HepG2 (cell line): ENCODE measurements around the gene IDH3G. TPM values are rescaled to one million over a fixed set of nuclear protein-coding genes. Genes with fewer than 3 reads are reported as not detected.

Source experiments
- CHCHD3 ChIP-seq: sonication (generic); formaldehyde crosslinking; IDR thresholded peaks from 2 replicates; pipeline ENCODE4 v1.8.0; 2022; ENCODE audit warnings: mild to moderate bottlenecking, missing genetic modification reagents, moderate library complexity
- KLF12 ChIP-seq: sonication (generic); formaldehyde crosslinking; IDR thresholded peaks from 2 replicates; pipeline ENCODE4 v1.4.0; 2020; ENCODE audit warnings: missing genetic modification reagents, borderline replicate concordance
- MEIS1 ChIP-seq: sonication (generic); formaldehyde crosslinking; IDR thresholded peaks from 2 replicates; pipeline ENCODE4 v1.9.0; 2021; ENCODE audit warnings: mild to moderate bottlenecking, missing genetic modification reagents, moderate library complexity, borderline replicate concordance
- NR3C1 ChIP-seq: sonication (generic); formaldehyde crosslinking; IDR thresholded peaks from 2 replicates; pipeline ENCODE4 v1.4.0; 2020; ENCODE audit warnings: missing genetic modification reagents
- RCOR2 ChIP-seq: IDR thresholded peaks from 2 replicates; pipeline ENCODE4 v1.6.1; 2016; ENCODE audit warnings: missing biosample characterization, missing genetic modification reagents
- SIN3B ChIP-seq: fragments of 150-350 bp; IDR thresholded peaks from 2 replicates; pipeline ENCODE4 v1.6.1; 2014; ENCODE audit warnings: low read length
- ZNF264 ChIP-seq: sonication (generic); formaldehyde crosslinking; IDR thresholded peaks from 2 replicates; pipeline ENCODE4 v1.4.0; 2020; ENCODE audit warnings: missing genetic modification reagents
- polyA plus RNA-seq, 8 experiments: library from polyadenylated mRNA; depleted of rRNA in 3 of 8; stranded (reverse) in 7 of 8; unstranded in 1 of 8; fragments of >200 nt; fragmentation: Illumina TruSeq in 4 of 8; extraction: Trizol in 4 of 8; gene quantifications; 2 replicates each; pipeline versions ENCODE4 v1.2.1 to v1.2.3, GENCODE V29; 2011 to 2016; ENCODE audit warnings: low read depth in 4 of 8, missing spikeins in 1 of 8, mixed read lengths in 1 of 8; ENCODE audit not compliant: insufficient read depth in 1 of 8
- total RNA-seq, 5 experiments: library from RNA; depleted of rRNA; stranded (reverse); fragments of >200 nt; fragmentation: Illumina TruSeq; extraction: Trizol; gene quantifications; 2 replicates each; pipeline ENCODE4 v1.2.3, GENCODE V29; 2016; ENCODE audit warnings: low read depth in 1 of 5
- TF ChIP-seq, protein P1 (sequence below): sonication (generic); formaldehyde crosslinking; IDR thresholded peaks from 2 replicates; pipeline ENCODE4 v1.4.0; 2020; ENCODE audit warnings: missing genetic modification reagents, borderline replicate concordance
- TF ChIP-seq, protein P2 (sequence below): sonication (generic); formaldehyde crosslinking; IDR thresholded peaks from 2 replicates; pipeline ENCODE4 v1.4.0; 2020; ENCODE audit warnings: mild to moderate bottlenecking, missing genetic modification reagents
- TF ChIP-seq, protein P3 (sequence below): sonication (generic); formaldehyde crosslinking; IDR thresholded peaks from 2 replicates; pipeline ENCODE4 v1.9.0; 2022; ENCODE audit warnings: low read depth, missing genetic modification reagents
- TF ChIP-seq, protein P4 (sequence below), 2 experiments: IDR thresholded peaks; 2 replicates each; pipeline ENCODE4 v1.6.1; 2011 to 2012; ENCODE audit warnings: low read length in 2 of 2, borderline replicate concordance in 1 of 2, low read depth in 1 of 2, mild to moderate bottlenecking in 1 of 2, moderate library complexity in 1 of 2
- TF ChIP-seq, protein P5 (sequence below): IDR thresholded peaks from 2 replicates; pipeline ENCODE4 v1.6.1; 2012; ENCODE audit warnings: inconsistent platforms
- TF ChIP-seq, protein P6 (sequence below): sonication (generic); formaldehyde crosslinking; IDR thresholded peaks from 2 replicates; pipeline ENCODE4 v1.5.1; 2020; ENCODE audit warnings: missing genetic modification reagents, mild to moderate bottlenecking, borderline replicate concordance
- TF ChIP-seq, protein P7 (sequence below): sonication (generic); formaldehyde crosslinking; IDR thresholded peaks from 2 replicates; pipeline ENCODE4 v1.4.0; 2020; ENCODE audit warnings: mild to moderate bottlenecking, missing genetic modification reagents
- TF ChIP-seq, protein P8 (sequence below): sonication (generic); formaldehyde crosslinking; IDR thresholded peaks from 2 replicates; pipeline ENCODE4 v1.5.0; 2020; ENCODE audit warnings: missing genetic modification reagents, mild to moderate bottlenecking, borderline replicate concordance

IDH3G gene
- total and polyA plus RNA-seq, 2 of the 13 experiments (the other 11 are each of a cell fraction or from before 2014, with no cell fraction given), result 18.7 to 35.5 TPM

DNA sequence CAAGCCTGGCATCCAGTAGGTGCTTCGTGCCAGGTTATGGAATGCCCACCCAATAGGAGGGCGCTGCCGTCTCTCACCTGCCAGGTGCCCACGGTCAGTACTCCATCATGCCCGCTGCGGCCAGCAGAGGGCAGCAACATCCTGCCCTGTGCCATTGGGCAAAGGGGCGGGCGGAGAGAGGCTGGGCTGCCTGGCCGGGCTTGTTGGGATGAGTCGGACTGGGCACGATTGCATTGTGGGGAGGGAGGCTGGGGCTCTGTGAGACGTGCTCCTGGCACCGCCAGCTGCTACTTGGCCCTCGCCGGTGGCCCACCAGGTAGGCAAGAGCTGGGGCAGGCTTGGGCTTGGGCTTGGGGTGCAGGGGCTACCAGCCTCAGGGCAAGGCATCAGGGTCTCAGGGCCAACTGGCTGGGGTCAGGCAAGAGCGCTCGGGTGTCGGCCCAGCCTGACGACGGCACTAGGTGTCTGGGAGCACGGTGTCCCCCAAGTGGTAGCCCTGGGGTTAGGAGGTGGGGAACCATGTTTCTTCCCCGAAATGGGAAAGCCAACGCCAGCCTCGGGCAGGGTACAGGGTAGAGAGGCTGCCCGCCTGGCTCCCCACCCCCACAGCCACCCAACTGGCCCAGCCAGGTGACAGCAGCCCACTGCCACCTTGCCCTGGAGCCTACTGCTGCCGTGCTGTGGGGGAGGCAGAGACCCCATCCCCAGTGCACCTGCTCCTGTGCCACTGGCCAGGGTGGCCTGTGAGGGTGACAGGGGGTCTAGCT, 30.0 kb downstream of the IDH3G start, which contains the start of gene PLXNB3 (continued):
- TF ChIP-seq, protein P1, sequence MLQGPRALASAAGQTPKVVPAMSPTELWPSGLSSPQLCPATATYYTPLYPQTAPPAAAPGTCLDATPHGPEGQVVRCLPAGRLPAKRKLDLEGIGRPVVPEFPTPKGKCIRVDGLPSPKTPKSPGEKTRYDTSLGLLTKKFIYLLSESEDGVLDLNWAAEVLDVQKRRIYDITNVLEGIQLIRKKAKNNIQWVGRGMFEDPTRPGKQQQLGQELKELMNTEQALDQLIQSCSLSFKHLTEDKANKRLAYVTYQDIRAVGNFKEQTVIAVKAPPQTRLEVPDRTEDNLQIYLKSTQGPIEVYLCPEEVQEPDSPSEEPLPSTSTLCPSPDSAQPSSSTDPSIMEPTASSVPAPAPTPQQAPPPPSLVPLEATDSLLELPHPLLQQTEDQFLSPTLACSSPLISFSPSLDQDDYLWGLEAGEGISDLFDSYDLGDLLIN (CRISPR knock-in tag), result no peak
- TF ChIP-seq CHCHD3 (CRISPR knock-in tag), result no peak
- TF ChIP-seq, protein P2, sequence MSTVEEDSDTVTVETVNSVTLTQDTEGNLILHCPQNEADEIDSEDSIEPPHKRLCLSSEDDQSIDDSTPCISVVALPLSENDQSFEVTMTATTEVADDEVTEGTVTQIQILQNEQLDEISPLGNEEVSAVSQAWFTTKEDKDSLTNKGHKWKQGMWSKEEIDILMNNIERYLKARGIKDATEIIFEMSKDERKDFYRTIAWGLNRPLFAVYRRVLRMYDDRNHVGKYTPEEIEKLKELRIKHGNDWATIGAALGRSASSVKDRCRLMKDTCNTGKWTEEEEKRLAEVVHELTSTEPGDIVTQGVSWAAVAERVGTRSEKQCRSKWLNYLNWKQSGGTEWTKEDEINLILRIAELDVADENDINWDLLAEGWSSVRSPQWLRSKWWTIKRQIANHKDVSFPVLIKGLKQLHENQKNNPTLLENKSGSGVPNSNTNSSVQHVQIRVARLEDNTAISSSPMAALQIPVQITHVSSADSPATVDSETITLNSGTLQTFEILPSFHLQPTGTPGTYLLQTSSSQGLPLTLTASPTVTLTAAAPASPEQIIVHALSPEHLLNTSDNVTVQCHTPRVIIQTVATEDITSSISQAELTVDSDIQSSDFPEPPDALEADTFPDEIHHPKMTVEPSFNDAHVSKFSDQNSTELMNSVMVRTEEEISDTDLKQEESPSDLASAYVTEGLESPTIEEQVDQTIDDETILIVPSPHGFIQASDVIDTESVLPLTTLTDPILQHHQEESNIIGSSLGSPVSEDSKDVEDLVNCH, result no peak
- TF ChIP-seq KLF12, result no peak
- TF ChIP-seq, protein P3, sequence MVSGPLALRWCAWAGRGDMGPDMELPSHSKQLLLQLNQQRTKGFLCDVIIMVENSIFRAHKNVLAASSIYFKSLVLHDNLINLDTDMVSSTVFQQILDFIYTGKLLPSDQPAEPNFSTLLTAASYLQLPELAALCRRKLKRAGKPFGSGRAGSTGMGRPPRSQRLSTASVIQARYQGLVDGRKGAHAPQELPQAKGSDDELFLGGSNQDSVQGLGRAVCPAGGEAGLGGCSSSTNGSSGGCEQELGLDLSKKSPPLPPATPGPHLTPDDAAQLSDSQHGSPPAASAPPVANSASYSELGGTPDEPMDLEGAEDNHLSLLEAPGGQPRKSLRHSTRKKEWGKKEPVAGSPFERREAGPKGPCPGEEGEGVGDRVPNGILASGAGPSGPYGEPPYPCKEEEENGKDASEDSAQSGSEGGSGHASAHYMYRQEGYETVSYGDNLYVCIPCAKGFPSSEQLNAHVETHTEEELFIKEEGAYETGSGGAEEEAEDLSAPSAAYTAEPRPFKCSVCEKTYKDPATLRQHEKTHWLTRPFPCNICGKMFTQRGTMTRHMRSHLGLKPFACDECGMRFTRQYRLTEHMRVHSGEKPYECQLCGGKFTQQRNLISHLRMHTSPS (CRISPR knock-in tag), result peak; percentile 96
- TF ChIP-seq, protein P4, sequence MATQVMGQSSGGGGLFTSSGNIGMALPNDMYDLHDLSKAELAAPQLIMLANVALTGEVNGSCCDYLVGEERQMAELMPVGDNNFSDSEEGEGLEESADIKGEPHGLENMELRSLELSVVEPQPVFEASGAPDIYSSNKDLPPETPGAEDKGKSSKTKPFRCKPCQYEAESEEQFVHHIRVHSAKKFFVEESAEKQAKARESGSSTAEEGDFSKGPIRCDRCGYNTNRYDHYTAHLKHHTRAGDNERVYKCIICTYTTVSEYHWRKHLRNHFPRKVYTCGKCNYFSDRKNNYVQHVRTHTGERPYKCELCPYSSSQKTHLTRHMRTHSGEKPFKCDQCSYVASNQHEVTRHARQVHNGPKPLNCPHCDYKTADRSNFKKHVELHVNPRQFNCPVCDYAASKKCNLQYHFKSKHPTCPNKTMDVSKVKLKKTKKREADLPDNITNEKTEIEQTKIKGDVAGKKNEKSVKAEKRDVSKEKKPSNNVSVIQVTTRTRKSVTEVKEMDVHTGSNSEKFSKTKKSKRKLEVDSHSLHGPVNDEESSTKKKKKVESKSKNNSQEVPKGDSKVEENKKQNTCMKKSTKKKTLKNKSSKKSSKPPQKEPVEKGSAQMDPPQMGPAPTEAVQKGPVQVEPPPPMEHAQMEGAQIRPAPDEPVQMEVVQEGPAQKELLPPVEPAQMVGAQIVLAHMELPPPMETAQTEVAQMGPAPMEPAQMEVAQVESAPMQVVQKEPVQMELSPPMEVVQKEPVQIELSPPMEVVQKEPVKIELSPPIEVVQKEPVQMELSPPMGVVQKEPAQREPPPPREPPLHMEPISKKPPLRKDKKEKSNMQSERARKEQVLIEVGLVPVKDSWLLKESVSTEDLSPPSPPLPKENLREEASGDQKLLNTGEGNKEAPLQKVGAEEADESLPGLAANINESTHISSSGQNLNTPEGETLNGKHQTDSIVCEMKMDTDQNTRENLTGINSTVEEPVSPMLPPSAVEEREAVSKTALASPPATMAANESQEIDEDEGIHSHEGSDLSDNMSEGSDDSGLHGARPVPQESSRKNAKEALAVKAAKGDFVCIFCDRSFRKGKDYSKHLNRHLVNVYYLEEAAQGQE (IDR thresholded peaks at IDR 0.05; ENCODE audit: borderline replicate concordance in 1 of 2, low read depth in 1 of 2, low read length in 2 of 2), result no peak
- no peak for TF ChIP-seq ZNF264 (CRISPR knock-in tag)
- TF ChIP-seq, protein P5, sequence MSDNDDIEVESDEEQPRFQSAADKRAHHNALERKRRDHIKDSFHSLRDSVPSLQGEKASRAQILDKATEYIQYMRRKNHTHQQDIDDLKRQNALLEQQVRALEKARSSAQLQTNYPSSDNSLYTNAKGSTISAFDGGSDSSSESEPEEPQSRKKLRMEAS, result no peak
- TF ChIP-seq, protein P6, sequence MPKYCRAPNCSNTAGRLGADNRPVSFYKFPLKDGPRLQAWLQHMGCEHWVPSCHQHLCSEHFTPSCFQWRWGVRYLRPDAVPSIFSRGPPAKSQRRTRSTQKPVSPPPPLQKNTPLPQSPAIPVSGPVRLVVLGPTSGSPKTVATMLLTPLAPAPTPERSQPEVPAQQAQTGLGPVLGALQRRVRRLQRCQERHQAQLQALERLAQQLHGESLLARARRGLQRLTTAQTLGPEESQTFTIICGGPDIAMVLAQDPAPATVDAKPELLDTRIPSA (CRISPR knock-in tag), result no peak
- TF ChIP-seq, protein P7, sequence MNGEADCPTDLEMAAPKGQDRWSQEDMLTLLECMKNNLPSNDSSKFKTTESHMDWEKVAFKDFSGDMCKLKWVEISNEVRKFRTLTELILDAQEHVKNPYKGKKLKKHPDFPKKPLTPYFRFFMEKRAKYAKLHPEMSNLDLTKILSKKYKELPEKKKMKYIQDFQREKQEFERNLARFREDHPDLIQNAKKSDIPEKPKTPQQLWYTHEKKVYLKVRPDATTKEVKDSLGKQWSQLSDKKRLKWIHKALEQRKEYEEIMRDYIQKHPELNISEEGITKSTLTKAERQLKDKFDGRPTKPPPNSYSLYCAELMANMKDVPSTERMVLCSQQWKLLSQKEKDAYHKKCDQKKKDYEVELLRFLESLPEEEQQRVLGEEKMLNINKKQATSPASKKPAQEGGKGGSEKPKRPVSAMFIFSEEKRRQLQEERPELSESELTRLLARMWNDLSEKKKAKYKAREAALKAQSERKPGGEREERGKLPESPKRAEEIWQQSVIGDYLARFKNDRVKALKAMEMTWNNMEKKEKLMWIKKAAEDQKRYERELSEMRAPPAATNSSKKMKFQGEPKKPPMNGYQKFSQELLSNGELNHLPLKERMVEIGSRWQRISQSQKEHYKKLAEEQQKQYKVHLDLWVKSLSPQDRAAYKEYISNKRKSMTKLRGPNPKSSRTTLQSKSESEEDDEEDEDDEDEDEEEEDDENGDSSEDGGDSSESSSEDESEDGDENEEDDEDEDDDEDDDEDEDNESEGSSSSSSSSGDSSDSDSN, result peak; percentile 48
- TF ChIP-seq MEIS1 (CRISPR knock-in tag), result no peak
- TF ChIP-seq SIN3B, result no peak
- TF ChIP-seq NR3C1 (CRISPR knock-in tag), result no peak
- TF ChIP-seq RCOR2, result no peak
- TF ChIP-seq, protein P8, sequence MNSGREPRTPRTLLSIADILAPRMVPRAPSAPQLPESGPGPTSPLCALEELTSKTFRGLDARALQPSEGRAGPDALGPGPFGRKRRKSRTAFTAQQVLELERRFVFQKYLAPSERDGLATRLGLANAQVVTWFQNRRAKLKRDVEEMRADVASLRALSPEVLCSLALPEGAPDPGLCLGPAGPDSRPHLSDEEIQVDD (CRISPR knock-in tag), result no peak
